Ishikawa (cell line): Measurements from ENCODE around the gene PSMA3.

Experiments used
- TCF12 ChIP-seq: IDR thresholded peaks from 2 replicates; pipeline ENCODE4 v1.6.1; 2012; ENCODE audit warnings: low read depth
- TF ChIP-seq, protein P1 (sequence below): IDR thresholded peaks from 2 replicates; pipeline ENCODE4 v1.6.1; 2012; ENCODE audit warnings: low read depth, mild to moderate bottlenecking

- TF ChIP-seq, protein P1, sequence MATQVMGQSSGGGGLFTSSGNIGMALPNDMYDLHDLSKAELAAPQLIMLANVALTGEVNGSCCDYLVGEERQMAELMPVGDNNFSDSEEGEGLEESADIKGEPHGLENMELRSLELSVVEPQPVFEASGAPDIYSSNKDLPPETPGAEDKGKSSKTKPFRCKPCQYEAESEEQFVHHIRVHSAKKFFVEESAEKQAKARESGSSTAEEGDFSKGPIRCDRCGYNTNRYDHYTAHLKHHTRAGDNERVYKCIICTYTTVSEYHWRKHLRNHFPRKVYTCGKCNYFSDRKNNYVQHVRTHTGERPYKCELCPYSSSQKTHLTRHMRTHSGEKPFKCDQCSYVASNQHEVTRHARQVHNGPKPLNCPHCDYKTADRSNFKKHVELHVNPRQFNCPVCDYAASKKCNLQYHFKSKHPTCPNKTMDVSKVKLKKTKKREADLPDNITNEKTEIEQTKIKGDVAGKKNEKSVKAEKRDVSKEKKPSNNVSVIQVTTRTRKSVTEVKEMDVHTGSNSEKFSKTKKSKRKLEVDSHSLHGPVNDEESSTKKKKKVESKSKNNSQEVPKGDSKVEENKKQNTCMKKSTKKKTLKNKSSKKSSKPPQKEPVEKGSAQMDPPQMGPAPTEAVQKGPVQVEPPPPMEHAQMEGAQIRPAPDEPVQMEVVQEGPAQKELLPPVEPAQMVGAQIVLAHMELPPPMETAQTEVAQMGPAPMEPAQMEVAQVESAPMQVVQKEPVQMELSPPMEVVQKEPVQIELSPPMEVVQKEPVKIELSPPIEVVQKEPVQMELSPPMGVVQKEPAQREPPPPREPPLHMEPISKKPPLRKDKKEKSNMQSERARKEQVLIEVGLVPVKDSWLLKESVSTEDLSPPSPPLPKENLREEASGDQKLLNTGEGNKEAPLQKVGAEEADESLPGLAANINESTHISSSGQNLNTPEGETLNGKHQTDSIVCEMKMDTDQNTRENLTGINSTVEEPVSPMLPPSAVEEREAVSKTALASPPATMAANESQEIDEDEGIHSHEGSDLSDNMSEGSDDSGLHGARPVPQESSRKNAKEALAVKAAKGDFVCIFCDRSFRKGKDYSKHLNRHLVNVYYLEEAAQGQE, result no peak
- no peak for TF ChIP-seq TCF12
Observed at GRCh38 chr14:58200480-58200841, 44.2 kb upstream of the PSMA3 start.
